ENCODE results near the gene CD22.

The CD22 gene

DNA sequence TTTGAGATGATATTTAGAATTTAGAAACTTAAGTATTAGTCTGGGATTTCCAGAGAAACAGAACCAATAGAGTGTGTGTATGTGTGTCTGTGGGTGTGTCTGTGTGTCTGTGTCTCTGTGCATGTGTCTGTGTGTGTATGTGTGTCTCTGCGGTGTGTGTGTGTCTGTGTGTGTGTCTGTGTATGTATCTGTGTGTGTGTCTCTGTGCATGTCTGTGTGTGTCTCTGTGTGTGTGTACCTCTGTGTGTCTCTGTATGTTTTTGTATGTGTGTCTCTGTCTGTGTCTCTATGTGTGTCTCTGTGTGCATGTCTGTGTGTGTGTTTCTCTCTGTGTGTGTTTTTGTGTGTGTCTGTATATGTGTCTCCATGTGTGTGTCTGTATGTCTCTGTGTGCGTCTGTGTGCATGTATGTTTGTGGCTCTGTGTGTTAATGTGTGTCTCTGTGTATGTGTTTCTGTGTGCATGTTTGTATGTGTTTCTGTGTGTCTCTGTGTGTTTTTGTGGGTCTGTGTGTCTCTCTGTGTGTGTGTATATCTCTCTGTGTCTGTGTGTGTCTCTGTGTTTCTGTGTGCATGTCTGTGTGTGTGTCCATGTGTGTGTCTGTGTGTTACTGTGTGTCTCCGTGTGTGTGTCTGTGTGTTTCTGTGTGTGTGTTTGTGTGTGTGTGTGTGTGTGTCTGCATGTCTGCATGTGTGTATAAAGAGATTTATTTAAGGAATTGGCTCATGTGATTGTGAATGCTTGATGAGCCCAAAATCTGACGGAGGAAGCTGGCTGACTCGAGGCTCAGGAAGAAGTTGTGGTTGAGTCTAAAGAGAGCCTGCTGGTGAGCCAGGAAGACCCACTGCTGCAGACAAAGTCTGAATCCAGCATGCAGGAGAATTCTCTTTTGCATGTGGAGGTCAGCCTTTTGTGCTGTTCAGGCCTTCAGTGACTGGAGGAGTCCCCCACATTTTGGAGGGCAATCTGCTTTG, 64.0 kb downstream of the CD22 start:
- no peak for DNase-seq

DNA sequence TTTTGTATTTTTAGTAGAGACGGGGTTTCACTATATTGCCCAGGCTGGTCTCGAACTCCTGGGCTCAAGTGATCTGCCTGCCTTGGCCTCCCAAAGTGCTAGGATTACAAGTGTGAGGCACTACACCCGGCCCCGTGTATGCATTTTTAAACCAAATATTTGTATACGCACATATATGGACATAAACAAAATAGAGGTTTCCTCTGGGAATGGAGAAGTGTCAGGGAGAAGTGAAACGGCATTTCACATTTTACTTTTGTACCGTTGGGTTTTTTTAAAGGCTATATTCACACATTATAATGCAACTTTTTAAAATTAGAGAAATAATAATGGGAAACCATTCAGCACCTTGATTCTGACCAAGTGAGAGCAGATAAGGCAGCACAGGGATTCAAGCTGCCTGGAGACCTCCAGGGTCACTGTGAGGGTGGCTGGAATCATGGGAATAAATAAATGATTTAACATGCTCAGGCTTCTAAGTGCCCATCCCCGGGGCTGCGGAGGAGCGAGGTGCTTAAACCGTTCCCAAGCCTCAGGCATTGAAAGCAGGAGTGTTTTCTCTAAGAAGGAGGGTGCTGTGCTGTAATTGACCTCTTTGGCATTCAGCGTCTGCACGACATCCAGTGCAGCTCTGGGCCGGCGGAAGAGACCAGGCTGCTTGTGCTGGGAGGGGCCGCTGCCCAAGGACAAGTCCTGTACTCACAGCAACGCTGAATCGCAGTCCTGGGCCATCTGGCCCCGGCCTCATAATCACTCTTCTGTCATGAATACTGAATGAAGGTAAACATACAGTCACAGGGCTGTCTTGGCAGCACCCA, 66.6 kb downstream of the CD22 start:
- DNase-seq: no peak

DNA sequence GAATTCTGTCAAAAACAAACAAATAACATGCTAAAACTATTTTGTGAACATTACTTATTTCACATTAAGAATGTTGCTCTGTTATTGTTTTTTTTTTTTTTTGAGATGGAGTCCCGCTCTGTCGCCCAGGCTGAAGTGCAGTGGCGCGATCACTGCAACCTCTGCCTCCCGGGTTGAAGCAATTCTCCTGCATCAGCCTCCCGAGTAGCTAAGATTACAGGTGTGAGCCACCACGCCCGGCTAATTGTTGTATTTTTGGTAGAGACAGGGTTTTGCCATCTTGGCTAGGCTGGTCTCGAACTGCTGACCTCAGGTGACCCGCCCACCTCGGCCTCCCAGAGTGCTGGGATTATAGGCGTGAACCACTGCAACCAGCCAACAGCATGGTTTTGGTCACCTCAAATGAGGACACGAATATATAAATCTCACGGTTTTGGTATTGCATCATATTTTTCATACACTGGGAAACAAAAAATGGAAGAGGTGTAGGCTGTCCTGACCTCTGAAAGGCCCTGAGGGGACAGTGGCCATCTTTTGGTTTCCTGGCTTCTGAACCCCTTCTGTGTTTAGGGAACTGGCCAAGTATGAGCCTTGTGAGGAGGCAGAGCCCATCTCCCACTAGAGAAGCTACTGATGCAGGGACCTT, 67.4 kb downstream of the CD22 start:
- DNase-seq: no peak

All from CD4-positive, alpha-beta T cell treated with Interleukin-12 subunit alpha and Interleukin-12 subunit beta, for 1 hour (primary cell).